NCI-H82 treated with DMSO at 0.1 percent for 48 hours (cell line): ENCODE data around the gene PSEN1.

Source experiments
- DNase-seq: peaks from one replicate; lab custom pipeline; 2025; ENCODE audit not compliant: unreplicated experiment; lab: John Stamatoyannopoulos, UW

PSEN1 gene

DNA sequence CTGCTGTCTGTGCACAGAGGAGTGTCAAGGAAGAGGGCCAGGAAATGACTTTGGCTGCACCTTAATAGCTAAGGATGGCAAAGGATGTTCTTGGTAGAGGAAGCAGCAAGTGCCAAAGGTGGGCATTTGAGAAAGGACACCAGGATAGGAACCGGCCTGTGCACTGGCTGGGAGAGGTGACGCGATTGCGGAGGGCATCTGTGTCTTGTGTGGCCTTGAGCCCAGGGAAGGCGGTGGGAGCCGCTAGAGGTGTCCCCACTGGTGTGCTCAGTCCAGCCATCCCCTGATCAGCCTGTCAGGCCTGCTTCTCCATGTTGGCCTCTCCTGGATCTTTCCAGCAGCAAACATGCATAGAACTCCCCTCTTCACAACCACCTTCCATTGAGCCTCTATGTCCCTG is 131.2 kb downstream of the PSEN1 start:
- DNase-seq = no peak

DNA sequence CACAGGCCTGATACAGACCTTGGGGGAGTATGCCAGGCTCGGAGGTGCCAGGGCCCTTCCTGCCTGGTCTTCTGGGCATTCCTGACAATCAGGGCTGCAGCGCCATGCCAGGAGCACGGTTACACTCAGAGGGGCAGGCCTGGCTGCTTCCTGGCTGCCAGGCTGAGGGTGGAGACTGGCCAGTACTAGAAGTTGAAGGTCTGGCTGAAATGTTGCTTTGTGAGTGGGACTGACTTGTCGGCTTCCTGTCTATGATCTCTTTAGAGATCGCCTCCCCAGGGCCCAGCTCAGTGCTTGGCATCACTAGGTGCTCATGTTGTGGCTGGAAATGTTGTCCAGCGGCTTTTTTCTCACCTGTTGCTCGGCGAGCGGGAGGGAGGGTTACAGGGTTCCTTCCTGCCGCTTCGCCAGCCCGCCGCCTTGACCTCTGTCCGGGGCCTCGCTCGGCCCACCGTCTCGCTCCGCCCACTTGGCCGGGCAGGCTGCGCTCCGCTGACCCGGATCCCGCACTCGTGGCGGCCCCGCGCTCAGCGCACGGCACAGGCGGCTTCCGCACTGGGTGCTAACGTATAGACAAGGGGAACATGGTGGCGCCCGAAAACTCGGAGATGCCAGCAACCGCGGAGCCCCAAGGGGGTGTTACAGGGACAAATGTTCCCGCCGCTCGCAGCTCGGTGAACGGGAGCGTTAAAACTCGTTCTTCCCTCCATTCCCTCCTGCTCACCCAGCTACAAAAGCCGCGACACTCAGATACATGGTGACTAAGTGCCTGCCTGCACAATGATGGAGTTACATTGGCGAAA is 133.6 kb downstream of the PSEN1 start:
- no peak for DNase-seq

DNA sequence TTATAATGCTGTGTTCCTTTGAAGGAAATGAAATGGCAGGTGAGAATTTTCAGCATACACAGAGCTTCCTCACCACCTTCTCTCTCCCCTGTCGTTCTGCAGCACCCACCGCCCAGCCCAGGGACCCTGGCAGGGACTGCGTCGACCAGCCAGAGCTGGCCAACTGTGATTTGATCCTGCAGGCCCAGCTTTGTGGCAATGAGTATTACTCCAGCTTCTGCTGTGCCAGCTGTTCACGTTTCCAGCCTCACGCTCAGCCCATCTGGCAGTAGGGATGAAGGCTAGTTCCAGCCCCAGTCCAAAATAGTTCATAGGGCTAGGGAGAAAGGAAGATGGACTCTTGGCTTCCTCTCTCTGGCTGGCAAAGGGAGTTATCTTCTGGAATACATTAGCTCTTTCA is 136.1 kb downstream of the PSEN1 start:
- peak; percentile 69 for DNase-seq
